ENCODE data around the gene TXNDC17.
A peak's percentile ranks its signal among the peaks of the same experiment; 100 is the strongest.

Gene TXNDC17

DNA sequence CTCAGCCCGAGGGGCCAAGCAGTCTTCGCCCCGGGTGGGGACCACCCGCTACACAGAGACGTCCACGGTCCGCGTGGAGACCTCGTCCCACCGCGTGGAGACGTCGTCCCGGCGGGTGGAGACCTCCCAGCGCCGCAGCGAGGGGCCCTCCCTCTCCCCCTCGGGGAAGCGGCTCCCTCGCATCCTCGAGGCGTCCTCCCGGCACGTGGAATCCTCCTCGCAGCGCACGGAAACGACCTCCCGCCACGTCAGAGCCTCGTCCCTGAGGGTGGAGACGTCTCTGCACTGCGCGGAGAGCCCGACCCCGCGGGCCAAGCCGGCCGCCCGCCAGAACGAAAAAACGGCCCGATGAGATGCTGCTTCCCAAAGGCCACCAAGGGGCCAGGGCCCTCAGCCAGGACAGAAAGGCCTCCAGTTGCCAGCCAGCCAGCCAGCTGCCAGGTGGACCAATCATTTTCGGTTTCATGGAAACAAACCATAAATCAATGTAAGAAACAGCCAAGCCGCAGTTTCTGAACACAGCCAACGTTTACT, 11.1 kb downstream of the TXNDC17 start (continued):
- TF ChIP-seq, protein P1, sequence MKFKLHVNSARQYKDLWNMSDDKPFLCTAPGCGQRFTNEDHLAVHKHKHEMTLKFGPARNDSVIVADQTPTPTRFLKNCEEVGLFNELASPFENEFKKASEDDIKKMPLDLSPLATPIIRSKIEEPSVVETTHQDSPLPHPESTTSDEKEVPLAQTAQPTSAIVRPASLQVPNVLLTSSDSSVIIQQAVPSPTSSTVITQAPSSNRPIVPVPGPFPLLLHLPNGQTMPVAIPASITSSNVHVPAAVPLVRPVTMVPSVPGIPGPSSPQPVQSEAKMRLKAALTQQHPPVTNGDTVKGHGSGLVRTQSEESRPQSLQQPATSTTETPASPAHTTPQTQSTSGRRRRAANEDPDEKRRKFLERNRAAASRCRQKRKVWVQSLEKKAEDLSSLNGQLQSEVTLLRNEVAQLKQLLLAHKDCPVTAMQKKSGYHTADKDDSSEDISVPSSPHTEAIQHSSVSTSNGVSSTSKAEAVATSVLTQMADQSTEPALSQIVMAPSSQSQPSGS (tag by site-specific recombination; IDR thresholded peaks at IDR 0.05; ENCODE audit: low read depth) = no peak
- TF ChIP-seq, protein P2, sequence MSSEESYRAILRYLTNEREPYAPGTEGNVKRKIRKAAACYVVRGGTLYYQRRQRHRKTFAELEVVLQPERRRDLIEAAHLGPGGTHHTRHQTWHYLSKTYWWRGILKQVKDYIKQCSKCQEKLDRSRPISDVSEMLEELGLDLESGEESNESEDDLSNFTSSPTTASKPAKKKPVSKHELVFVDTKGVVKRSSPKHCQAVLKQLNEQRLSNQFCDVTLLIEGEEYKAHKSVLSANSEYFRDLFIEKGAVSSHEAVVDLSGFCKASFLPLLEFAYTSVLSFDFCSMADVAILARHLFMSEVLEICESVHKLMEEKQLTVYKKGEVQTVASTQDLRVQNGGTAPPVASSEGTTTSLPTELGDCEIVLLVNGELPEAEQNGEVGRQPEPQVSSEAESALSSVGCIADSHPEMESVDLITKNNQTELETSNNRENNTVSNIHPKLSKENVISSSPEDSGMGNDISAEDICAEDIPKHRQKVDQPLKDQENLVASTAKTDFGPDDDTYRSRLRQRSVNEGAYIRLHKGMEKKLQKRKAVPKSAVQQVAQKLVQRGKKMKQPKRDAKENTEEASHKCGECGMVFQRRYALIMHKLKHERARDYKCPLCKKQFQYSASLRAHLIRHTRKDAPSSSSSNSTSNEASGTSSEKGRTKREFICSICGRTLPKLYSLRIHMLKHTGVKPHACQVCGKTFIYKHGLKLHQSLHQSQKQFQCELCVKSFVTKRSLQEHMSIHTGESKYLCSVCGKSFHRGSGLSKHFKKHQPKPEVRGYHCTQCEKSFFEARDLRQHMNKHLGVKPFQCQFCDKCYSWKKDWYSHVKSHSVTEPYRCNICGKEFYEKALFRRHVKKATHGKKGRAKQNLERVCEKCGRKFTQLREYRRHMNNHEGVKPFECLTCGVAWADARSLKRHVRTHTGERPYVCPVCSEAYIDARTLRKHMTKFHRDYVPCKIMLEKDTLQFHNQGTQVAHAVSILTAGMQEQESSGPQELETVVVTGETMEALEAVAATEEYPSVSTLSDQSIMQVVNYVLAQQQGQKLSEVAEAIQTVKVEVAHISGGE (tag by site-specific recombination; conservative IDR thresholded peaks at IDR 0.05; ENCODE audit: low read depth) = no peak
- TF ChIP-seq ZNF791 (tag by site-specific recombination; IDR thresholded peaks at IDR 0.05) (no peak), RBAK (tag by site-specific recombination; IDR thresholded peaks at IDR 0.05) (no peak), ZNF623 (tag by site-specific recombination; IDR thresholded peaks at IDR 0.05) (no peak), ZNF792 (tag by site-specific recombination; IDR thresholded peaks at IDR 0.05) (peak; percentile 71; the same call in 1 of the 2 replicates), ZNF138 (tag by site-specific recombination; IDR thresholded peaks at IDR 0.05; ENCODE audit: borderline replicate concordance) (no peak), YY2 (tag by site-specific recombination; IDR thresholded peaks at IDR 0.05) (no peak), ZNF426 (tag by site-specific recombination; IDR thresholded peaks at IDR 0.05) (no peak), ZNF549 (tag by site-specific recombination; IDR thresholded peaks at IDR 0.05) (no peak), ZNF354C (tag by site-specific recombination; IDR thresholded peaks at IDR 0.05; ENCODE audit: borderline replicate concordance, low read depth) (no peak), GLIS2 (tag by site-specific recombination; IDR thresholded peaks at IDR 0.05) (peak; percentile 99), ZNF544 (tag by site-specific recombination; IDR thresholded peaks at IDR 0.05) (no peak), SETDB1 (IDR thresholded peaks at IDR 0.05; ENCODE audit: insufficient read length, low read length) (peak; percentile 88), ZNF530 (tag by site-specific recombination; IDR thresholded peaks at IDR 0.05; ENCODE audit: low read depth) (no peak), FEZF1 (tag by site-specific recombination; IDR thresholded peaks at IDR 0.05) (no peak), ZNF707 (tag by site-specific recombination; IDR thresholded peaks at IDR 0.05) (no peak), ZNF548 (tag by site-specific recombination; IDR thresholded peaks at IDR 0.05) (no peak), BCL11B (tag by site-specific recombination; IDR thresholded peaks at IDR 0.05; ENCODE audit: low read depth) (0 out of 2 replicates have a peak, but pooled peaks have one; percentile 40), ZNF585B (tag by site-specific recombination; IDR thresholded peaks at IDR 0.05) (no peak), ZBTB17 (tag by site-specific recombination; IDR thresholded peaks at IDR 0.05) (peak; percentile 22; the same call in 1 of the 2 replicates), ZNF221 (tag by site-specific recombination; IDR thresholded peaks at IDR 0.05; ENCODE audit: borderline replicate concordance) (no peak), ZNF19 (tag by site-specific recombination; IDR thresholded peaks at IDR 0.05; ENCODE audit: low read depth) (no peak), ZNF121 (tag by site-specific recombination; IDR thresholded peaks at IDR 0.05) (no peak)
- TF ChIP-seq, protein P3, sequence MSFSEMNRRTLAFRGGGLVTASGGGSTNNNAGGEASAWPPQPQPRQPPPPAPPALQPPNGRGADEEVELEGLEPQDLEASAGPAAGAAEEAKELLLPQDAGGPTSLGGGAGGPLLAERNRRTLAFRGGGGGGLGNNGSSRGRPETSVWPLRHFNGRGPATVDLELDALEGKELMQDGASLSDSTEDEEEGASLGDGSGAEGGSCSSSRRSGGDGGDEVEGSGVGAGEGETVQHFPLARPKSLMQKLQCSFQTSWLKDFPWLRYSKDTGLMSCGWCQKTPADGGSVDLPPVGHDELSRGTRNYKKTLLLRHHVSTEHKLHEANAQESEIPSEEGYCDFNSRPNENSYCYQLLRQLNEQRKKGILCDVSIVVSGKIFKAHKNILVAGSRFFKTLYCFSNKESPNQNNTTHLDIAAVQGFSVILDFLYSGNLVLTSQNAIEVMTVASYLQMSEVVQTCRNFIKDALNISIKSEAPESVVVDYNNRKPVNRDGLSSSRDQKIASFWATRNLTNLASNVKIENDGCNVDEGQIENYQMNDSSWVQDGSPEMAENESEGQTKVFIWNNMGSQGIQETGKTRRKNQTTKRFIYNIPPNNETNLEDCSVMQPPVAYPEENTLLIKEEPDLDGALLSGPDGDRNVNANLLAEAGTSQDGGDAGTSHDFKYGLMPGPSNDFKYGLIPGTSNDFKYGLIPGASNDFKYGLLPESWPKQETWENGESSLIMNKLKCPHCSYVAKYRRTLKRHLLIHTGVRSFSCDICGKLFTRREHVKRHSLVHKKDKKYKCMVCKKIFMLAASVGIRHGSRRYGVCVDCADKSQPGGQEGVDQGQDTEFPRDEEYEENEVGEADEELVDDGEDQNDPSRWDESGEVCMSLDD (tag by site-specific recombination; IDR thresholded peaks at IDR 0.05) = peak; percentile 78
- TF ChIP-seq, protein P4, sequence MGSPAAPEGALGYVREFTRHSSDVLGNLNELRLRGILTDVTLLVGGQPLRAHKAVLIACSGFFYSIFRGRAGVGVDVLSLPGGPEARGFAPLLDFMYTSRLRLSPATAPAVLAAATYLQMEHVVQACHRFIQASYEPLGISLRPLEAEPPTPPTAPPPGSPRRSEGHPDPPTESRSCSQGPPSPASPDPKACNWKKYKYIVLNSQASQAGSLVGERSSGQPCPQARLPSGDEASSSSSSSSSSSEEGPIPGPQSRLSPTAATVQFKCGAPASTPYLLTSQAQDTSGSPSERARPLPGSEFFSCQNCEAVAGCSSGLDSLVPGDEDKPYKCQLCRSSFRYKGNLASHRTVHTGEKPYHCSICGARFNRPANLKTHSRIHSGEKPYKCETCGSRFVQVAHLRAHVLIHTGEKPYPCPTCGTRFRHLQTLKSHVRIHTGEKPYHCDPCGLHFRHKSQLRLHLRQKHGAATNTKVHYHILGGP (tag by site-specific recombination; IDR thresholded peaks at IDR 0.05) = no peak
- TF ChIP-seq, protein P5, sequence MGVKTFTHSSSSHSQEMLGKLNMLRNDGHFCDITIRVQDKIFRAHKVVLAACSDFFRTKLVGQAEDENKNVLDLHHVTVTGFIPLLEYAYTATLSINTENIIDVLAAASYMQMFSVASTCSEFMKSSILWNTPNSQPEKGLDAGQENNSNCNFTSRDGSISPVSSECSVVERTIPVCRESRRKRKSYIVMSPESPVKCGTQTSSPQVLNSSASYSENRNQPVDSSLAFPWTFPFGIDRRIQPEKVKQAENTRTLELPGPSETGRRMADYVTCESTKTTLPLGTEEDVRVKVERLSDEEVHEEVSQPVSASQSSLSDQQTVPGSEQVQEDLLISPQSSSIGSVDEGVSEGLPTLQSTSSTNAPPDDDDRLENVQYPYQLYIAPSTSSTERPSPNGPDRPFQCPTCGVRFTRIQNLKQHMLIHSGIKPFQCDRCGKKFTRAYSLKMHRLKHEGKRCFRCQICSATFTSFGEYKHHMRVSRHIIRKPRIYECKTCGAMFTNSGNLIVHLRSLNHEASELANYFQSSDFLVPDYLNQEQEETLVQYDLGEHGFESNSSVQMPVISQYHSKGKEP (tag by site-specific recombination; IDR thresholded peaks at IDR 0.05) = no peak
- TF ChIP-seq, protein P6, sequence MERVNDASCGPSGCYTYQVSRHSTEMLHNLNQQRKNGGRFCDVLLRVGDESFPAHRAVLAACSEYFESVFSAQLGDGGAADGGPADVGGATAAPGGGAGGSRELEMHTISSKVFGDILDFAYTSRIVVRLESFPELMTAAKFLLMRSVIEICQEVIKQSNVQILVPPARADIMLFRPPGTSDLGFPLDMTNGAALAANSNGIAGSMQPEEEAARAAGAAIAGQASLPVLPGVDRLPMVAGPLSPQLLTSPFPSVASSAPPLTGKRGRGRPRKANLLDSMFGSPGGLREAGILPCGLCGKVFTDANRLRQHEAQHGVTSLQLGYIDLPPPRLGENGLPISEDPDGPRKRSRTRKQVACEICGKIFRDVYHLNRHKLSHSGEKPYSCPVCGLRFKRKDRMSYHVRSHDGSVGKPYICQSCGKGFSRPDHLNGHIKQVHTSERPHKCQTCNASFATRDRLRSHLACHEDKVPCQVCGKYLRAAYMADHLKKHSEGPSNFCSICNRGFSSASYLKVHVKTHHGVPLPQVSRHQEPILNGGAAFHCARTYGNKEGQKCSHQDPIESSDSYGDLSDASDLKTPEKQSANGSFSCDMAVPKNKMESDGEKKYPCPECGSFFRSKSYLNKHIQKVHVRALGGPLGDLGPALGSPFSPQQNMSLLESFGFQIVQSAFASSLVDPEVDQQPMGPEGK (tag by site-specific recombination; IDR thresholded peaks at IDR 0.05) = no peak; the same call in none of the 2 replicates
